H1 (cell line): Measurements from ENCODE around the gene TBX15. TPM values are rescaled to one million over a fixed set of nuclear protein-coding genes. Genes with fewer than 3 reads are reported as not detected.

Source experiments
- polyA plus RNA-seq, 7 experiments: library from polyadenylated mRNA; depleted of rRNA in 3 of 7; stranded (reverse) in 5 of 7; unstranded in 2 of 7; fragments of >200 nt in 5 of 7; fragments of 200-250 nt in 2 of 7; gene quantifications; 1 replicate in 5 of 7; 2 replicates in 1 of 7; 4 replicates in 1 of 7; pipeline versions ENCODE4 v1.2.1 to v1.2.3, GENCODE V29; 2011 to 2013; ENCODE audit warnings: missing spikeins in 2 of 7, mixed read lengths in 2 of 7
- total RNA-seq: library from RNA; stranded (reverse); fragmentation: NEBNext Ultra II Directional; extraction: Animal tissue kit (Norgen Biotek cat#: 25700); gene quantifications from 2 replicates; pipeline ENCODE4 v1.2.1, GENCODE V29; 2021
- TF ChIP-seq, protein P1 (sequence below), 3 experiments: IDR thresholded peaks; 1 replicate in 2 of 3; 2 replicates in 1 of 3; pipeline versions ENCODE4 v1.5.1 to v1.6.1; 2011; ENCODE audit warnings: low read length in 3 of 3, mild to moderate bottlenecking in 3 of 3, inconsistent platforms in 2 of 3, low read depth in 1 of 3, moderate library complexity in 1 of 3; ENCODE audit not compliant: insufficient read depth in 1 of 3; ENCODE audit errors: control extremely low read depth in 1 of 3

The TBX15 gene
- total and polyA plus RNA-seq, 2 of the 8 experiments (the other 6 are each of a cell fraction or from before 2014, with no cell fraction given), result 0.14 to 0.24 TPM

DNA sequence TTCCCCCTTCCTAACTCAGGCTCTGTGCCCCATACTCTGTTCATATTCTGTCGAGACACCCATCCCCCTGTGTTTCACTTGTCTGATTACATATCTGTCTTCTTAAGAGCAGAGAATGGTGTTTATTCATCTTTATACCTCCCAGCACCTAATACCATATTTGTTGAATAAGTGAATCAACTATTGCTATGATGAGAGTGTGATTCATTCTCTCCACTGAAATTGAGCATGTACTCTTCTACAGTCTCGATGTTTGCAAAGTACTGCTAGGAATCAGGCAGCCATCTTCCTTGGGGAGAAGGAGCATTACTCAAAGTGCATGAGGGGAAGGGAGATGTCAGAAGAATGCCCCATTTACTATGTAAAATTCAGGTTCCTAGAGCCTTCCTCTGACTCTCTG, 27.0 kb downstream of the TBX15 start (continued):
- TF ChIP-seq, protein P1, sequence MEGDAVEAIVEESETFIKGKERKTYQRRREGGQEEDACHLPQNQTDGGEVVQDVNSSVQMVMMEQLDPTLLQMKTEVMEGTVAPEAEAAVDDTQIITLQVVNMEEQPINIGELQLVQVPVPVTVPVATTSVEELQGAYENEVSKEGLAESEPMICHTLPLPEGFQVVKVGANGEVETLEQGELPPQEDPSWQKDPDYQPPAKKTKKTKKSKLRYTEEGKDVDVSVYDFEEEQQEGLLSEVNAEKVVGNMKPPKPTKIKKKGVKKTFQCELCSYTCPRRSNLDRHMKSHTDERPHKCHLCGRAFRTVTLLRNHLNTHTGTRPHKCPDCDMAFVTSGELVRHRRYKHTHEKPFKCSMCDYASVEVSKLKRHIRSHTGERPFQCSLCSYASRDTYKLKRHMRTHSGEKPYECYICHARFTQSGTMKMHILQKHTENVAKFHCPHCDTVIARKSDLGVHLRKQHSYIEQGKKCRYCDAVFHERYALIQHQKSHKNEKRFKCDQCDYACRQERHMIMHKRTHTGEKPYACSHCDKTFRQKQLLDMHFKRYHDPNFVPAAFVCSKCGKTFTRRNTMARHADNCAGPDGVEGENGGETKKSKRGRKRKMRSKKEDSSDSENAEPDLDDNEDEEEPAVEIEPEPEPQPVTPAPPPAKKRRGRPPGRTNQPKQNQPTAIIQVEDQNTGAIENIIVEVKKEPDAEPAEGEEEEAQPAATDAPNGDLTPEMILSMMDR (IDR thresholded peaks at IDR 0.05; ENCODE audit: control extremely low read depth in 1 of 3, insufficient read depth in 1 of 3, low read depth in 1 of 3, low read length in 3 of 3), result no peak
